ENCODE measurements around the gene ST6GALNAC3.
"Not testable (repeated sequence)": the region's sequence is repeated elsewhere in the genome, so short reads cannot be mapped to it uniquely, and the experiment has no call there.

ST6GALNAC3 gene

GRCh38 chr1:76075188-76075489, 593 bp downstream of the ST6GALNAC3 start:
- DNase-seq (ENCODE audit: low spot score): no peak

- DNase-seq (ENCODE audit: low spot score): no peak
Observed at GRCh38 chr1:76075877-76076276, 1.3 kb downstream of the ST6GALNAC3 start.

GRCh38 chr1:76079475-76080227, 5.1 kb downstream of the ST6GALNAC3 start:
- DNase-seq (ENCODE audit: low spot score): no peak

GRCh38 chr1:76080552-76081079, 6.1 kb downstream of the ST6GALNAC3 start:
- DNase-seq (ENCODE audit: low spot score): no peak

- no peak for DNase-seq (ENCODE audit: low spot score)
Observed at GRCh38 chr1:76082062-76082461, 7.5 kb downstream of the ST6GALNAC3 start.

- no peak for DNase-seq (ENCODE audit: low spot score)
Observed at GRCh38 chr1:76083189-76083588, 8.6 kb downstream of the ST6GALNAC3 start.

GRCh38 chr1:76084029-76084627, 9.6 kb downstream of the ST6GALNAC3 start:
- DNase-seq (ENCODE audit: low spot score): no peak

GRCh38 chr1:76084685-76085084, 10.1 kb downstream of the ST6GALNAC3 start:
- DNase-seq (ENCODE audit: low spot score): no peak

DNA sequence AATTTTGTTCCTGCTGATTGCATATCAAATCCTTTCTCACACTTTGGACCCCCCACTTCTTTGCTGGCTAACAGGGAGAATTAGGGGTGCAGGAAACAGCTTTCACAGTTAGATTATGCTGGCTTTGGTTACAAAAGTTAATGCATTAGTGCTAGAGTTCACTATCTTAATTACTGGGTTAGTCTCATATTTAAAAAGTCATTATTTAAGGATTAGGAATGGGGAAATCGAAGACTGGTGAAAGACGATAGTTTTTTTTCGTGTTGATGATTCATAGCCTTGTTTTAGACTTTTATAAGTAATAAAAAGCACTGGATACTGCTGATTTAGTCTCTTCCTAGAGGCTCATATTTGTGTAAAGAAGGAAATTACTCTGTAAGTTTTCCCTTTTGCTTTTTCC, 11.6 kb downstream of the ST6GALNAC3 start:
- no peak for DNase-seq (ENCODE audit: low spot score)

DNA sequence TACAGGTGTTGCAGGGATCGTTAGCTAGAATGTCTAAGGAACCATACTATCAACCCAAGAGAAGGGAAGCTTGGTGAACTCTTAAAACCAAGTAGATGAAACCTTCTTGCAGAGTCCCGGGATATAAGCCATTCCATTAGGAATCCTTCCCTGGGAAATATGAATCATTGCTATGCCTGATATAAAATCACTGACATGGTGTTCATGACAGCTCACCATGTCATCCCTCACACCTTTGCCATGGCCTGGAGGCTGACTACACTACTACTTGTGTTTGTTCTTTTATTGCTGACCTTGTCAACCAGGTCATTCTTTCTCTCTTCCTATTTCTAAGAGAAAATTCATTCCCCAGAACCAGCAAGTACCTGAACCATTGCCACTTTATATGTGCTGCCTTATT, 12.1 kb downstream of the ST6GALNAC3 start:
- no peak for DNase-seq (ENCODE audit: low spot score)

DNA sequence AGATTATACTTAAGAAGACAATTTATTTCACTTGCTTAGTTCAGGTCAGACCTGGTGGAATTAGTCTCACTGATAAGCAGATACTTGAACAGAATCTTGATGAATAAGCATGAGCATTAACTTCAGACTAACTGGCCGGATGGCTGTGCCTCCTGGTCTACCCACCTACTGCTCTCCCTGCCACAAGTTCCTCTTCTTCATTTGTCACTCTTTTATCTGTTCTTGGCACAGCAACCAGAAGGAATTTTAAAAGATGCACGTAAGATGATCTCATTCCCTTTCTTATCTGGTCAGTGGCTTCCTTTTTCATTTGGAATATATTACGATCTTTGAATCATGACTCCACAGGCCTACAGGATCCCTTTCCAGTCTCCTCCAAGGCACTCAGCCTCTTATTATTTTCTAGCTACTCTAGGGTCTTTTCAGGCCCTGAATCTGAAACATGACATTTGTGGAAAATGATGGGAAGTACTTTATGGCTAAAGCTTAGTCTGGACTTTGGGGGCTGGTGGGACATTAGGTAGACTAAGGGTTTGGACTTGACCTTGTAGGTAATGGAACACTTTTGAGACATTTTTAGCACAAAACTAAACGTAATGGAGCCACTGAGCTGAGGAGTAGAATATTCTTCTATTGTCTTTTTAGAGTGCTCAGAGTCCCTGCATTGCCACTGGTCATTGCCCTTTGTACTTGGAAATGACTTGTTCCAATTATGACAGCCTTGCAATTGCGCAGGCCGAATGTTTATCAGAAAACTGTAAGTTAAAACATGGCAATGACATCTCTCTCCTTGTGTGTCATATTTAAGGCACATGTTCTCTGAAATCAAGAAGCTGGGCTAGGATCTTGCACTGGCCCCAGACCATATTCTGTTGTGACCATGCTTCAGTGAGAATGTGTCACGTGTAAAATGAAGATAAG, 16.0 kb downstream of the ST6GALNAC3 start:
- DNase-seq (ENCODE audit: low spot score): no peak

DNA sequence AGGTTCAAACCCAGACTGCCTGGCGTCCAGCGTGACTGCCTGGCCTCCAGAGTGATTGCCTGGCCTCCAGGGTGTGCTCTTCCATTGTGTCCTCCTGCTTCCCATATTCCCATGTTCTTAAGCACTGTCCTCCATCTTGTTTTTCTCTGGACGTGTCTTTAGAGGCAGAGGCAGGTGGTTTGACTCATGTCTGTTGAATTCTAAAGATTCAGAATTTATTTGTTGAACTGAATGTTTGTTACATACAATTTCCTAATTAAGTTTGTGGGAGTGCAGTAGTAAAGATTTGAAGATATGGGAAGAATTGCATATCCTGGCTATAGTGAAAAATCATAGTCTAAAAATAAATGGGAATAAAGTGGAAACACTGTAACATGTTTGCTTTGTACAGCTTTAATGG, 18.3 kb downstream of the ST6GALNAC3 start:
- DNase-seq (ENCODE audit: low spot score): no peak

GRCh38 chr1:76093522-76094312, 19.2 kb downstream of the ST6GALNAC3 start:
- no peak for DNase-seq (ENCODE audit: low spot score)

DNA sequence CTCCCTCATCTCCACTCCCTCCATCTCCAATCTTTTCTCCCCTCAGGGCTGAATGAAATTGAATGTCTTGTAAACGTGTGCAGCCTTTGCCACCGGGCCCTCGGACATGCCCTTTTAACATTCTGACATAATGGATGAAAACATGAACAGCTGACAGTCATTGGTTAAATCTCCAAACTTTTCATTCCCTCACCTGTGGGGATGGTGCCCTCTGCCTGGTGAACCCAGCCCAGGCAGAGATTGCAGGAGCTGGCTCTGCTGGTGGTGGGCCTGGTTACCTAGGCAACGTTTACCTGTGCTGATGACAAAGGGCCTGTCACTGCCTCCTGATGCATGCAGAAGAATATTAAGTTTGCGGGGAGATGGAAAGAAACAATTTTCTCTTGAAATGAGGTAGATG, 21.3 kb downstream of the ST6GALNAC3 start:
- DNase-seq (ENCODE audit: low spot score): no peak

GRCh38 chr1:76097064-76097463, 22.5 kb downstream of the ST6GALNAC3 start:
- DNase-seq (ENCODE audit: low spot score): not testable (repeated sequence)

- no peak for DNase-seq (ENCODE audit: low spot score)
Observed at GRCh38 chr1:76098845-76099244, 24.3 kb downstream of the ST6GALNAC3 start.

DNA sequence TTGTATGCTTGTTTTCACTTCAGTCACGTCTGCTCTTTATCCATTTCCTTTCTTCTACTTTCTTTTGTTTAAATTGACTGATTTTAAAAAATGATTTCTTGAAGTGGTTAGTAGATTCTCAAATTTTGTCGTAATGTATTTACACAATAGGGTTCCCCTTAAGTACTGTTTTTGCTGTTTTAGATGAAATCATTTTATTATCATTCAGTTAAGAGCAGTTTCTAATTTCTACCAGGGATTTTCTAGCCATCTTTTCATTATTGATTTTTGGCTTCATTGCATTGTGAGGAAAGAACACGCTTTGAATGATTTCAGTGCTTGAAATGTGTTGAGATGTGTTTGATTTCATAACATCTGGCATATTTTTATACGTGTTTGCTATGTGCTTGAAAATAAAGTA, 27.0 kb downstream of the ST6GALNAC3 start:
- DNase-seq (ENCODE audit: low spot score): no peak

- DNase-seq (ENCODE audit: low spot score): no peak
Observed at GRCh38 chr1:76102046-76102445, 27.5 kb downstream of the ST6GALNAC3 start.

DNA sequence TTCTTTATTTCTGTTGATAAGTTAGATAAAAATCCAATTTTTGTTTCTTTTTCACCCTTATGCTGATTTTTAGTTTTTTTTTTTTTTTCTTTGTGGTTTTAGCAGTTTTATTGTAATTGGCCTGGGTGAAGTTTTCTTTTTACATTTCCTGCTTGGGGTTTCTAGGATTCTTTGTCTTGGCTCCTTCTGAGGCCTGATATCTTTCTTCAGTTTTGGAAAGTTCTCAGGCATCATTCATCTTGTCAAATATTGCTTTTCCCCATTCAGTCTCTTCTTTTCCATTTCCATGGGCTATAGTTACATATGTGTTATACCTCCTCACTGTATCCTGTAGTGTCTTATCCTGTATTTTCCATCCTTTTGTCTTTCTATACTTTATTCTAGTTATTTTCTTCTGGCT, 28.5 kb downstream of the ST6GALNAC3 start:
- DNase-seq (ENCODE audit: low spot score): no peak

DNA sequence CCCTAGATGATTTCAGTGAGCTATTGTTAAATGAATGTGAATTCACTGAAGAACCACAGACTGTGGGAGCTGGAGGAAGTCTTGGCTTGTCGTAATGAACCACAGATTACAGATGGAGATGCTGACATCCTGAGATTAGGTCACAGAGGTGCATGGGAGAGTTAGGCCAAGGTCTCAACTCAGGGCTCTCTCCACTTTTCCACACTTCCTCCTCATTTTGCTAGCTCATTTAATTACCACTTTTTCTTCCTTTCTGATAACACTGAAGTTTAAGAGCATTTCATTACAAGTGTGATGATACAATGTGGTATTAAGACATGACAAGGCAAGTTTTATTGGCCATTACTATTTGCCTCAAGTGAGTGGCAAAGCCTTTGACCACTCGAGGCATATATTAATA, 30.8 kb downstream of the ST6GALNAC3 start:
- no peak for DNase-seq (ENCODE audit: low spot score)

- DNase-seq (ENCODE audit: low spot score): no peak
Observed at GRCh38 chr1:76106251-76106650, 31.7 kb downstream of the ST6GALNAC3 start.

- DNase-seq (ENCODE audit: low spot score): no peak
Observed at GRCh38 chr1:76106719-76107235, 32.2 kb downstream of the ST6GALNAC3 start.

Measured in ecto neural progenitor cell (in vitro differentiated cells).